ENCODE results near the gene PSMD4. TPM values are rescaled to one million over a fixed set of nuclear protein-coding genes. Genes with fewer than 3 reads are reported as not detected.

PSMD4 gene
- total and polyA plus RNA-seq, 2 donors (not counting 3 experiments of a cell fraction or from before 2014, with no cell fraction given) = 181 to 266 TPM

GRCh38 chr1:151312826-151313225, 58.3 kb downstream of the PSMD4 start:
- Histone ChIP-seq H3K27me3 (ENCODE audit: control insufficient read depth in 2 of 2, insufficient read depth in 2 of 2, low read length in 2 of 2) (no peaks in the 10 kb centered on the region), H3K79me2 (ENCODE audit: control insufficient read depth, insufficient read depth, low read length) (peaks cover 18% of the 10 kb centered on the region), H3K4me2 (ENCODE audit: insufficient read depth, low read length) (no peak overlapping the region), H3K4me3 (replicated peaks in 1 of 3; ENCODE audit: insufficient read depth in 1 of 3, low read depth in 1 of 3, low read length in 3 of 3) (no peak overlapping the region), H3K9ac (replicated peaks; ENCODE audit: extremely low read depth, insufficient read depth, low read length) (no peak overlapping the region), H3K4me1 (ENCODE audit: control insufficient read depth, extremely low read depth, insufficient read depth, low read length) (peaks cover 37% of the 10 kb centered on the region), H4K20me1 (replicated peaks; ENCODE audit: control insufficient read depth, extremely low read depth, insufficient read depth, low read length) (no peaks in the 10 kb centered on the region), H2AFZ (ENCODE audit: low read depth, low read length) (no peak overlapping the region), H3K9me1 (replicated peaks; ENCODE audit: control insufficient read depth, extremely low read depth, insufficient read depth, low read length) (no peaks in the 10 kb centered on the region), H3K27ac (ENCODE audit: insufficient read depth, low read depth, low read length) (no peak overlapping the region), H3K9me3 (replicated peaks; ENCODE audit: control insufficient read depth, insufficient read depth, low read length) (no peaks in the 10 kb centered on the region), H3K36me3 (ENCODE audit: control insufficient read depth in 2 of 2, extremely low read depth in 1 of 2, insufficient read depth in 2 of 2, low read length in 2 of 2) (peaks cover 9 to 25% of the 10 kb centered on the region in 2 experiments)
- BruUV-seq (replicated peaks) = no TSS peak
- DNase-seq (ENCODE audit: low read depth, low spot score) = no peak
- peak; percentile 56 for FAIRE-seq
- TF ChIP-seq MAX (IDR thresholded peaks at IDR 0.05; ENCODE audit: insufficient read depth, insufficient read length) (no peak), POLR2AphosphoS5 (IDR thresholded peaks at IDR 0.05; ENCODE audit: insufficient read depth, low read depth, low read length) (no peak), JUN (IDR thresholded peaks at IDR 0.05; ENCODE audit: borderline replicate concordance, insufficient read depth, insufficient read length, low read depth) (no peak), EZH2 (IDR thresholded peaks at IDR 0.05; ENCODE audit: borderline replicate concordance, low read depth, low read length, severe bottlenecking) (no peak), FOS (IDR thresholded peaks at IDR 0.05; ENCODE audit: borderline replicate concordance, insufficient read depth, low read length) (no peak), MYC (IDR thresholded peaks at IDR 0.05; ENCODE audit: low read depth, low read length) (no peak), POLR2A (IDR thresholded peaks at IDR 0.05; ENCODE audit: low read depth, low read length) (no peak), GATA2 (IDR thresholded peaks at IDR 0.05; ENCODE audit: insufficient read depth, insufficient read length, low read depth, low read length) (no peak), CTCF (IDR thresholded peaks at IDR 0.05; ENCODE audit: extremely low read depth in 1 of 2, insufficient read depth in 1 of 2, low read depth in 1 of 2, low read length in 2 of 2) (no peak)
- intact Hi-C loops (cut with micrococcal nuclease) = no loop called here
- ChIA-PET CTCF (interaction anchor here (1.3 to 22.0 kb wide), 5 partner anchors 8 to 26 kb away, joined by 3 to 674 read pairs (median 11); partner anchors contain the start of gene PI4KB), POLR2A (no interaction called here)
- dilution Hi-C loops (cut with MboI; ENCODE audit: extremely low pct_ligation_motif_present, low sequenced_read_pairs) = no loop called here

Measured in endothelial cell of umbilical vein (primary cell).